Measurements from ENCODE around the gene LEMD3.

Gene LEMD3

GRCh38 chr12:65122703-65123102, 46.7 kb upstream of the LEMD3 start:
- H2AFZ ChIP-seq (ENCODE audit: low read length), result no peak overlapping the region
- no peaks in the 10 kb centered on the region for H3K4me1 ChIP-seq (ENCODE audit: insufficient read depth, low read length, poor library complexity, severe bottlenecking)
- H4K20me1 ChIP-seq (ENCODE audit: insufficient read depth, low read length, poor library complexity, severe bottlenecking), result no peaks in the 10 kb centered on the region
- peak overlapping the region; percentile 39 for H3K4me2 ChIP-seq (ENCODE audit: low read depth, low read length, poor library complexity, severe bottlenecking)
- no peaks in the 10 kb centered on the region for H3K9me3 ChIP-seq (ENCODE audit: insufficient read depth, low read depth, low read length)
- no peaks in the 10 kb centered on the region for H3K36me3 ChIP-seq (ENCODE audit: insufficient read depth, low read length)
- no peaks in the 10 kb centered on the region for H3K27me3 ChIP-seq (ENCODE audit: insufficient read depth, low read length, poor library complexity, severe bottlenecking)
- H3K9me2 ChIP-seq (replicated peaks; ENCODE audit: low read depth, low read length), result no peaks in the 10 kb centered on the region
- H3K79me2 ChIP-seq (ENCODE audit: insufficient read depth, low read length), result no peaks in the 10 kb centered on the region
- H3F3A ChIP-seq (ENCODE audit: low read depth), result no peaks in the 10 kb centered on the region
- no peak for TF ChIP-seq EZH2phosphoT487 (IDR thresholded peaks at IDR 0.05; ENCODE audit: borderline replicate concordance)
- TF ChIP-seq CTCF (conservative IDR thresholded peaks at IDR 0.05; ENCODE audit: low read length), result no peak
- no peak overlapping the region for H3K4me3 ChIP-seq (ENCODE audit: low read length, poor library complexity, severe bottlenecking)
- H3K9ac ChIP-seq (ENCODE audit: low read depth, low read length, poor library complexity, severe bottlenecking), result no peak overlapping the region

- peak overlapping the region; percentile 39 for H3K4me2 ChIP-seq (ENCODE audit: low read depth, low read length, poor library complexity, severe bottlenecking)
- no peaks in the 10 kb centered on the region for H3K36me3 ChIP-seq (ENCODE audit: insufficient read depth, low read length)
- no peak overlapping the region for H3K4me3 ChIP-seq (ENCODE audit: low read length, poor library complexity, severe bottlenecking)
- no peak overlapping the region for H2AFZ ChIP-seq (ENCODE audit: low read length)
- no peaks in the 10 kb centered on the region for H3K79me2 ChIP-seq (ENCODE audit: insufficient read depth, low read length)
- no peaks in the 10 kb centered on the region for H3K9me2 ChIP-seq (replicated peaks; ENCODE audit: low read depth, low read length)
- H3K9ac ChIP-seq (ENCODE audit: low read depth, low read length, poor library complexity, severe bottlenecking), result no peak overlapping the region
- TF ChIP-seq EZH2phosphoT487 (IDR thresholded peaks at IDR 0.05; ENCODE audit: borderline replicate concordance), result no peak
- TF ChIP-seq CTCF (conservative IDR thresholded peaks at IDR 0.05; ENCODE audit: low read length), result peak; percentile 82
- H4K20me1 ChIP-seq (ENCODE audit: insufficient read depth, low read length, poor library complexity, severe bottlenecking), result no peaks in the 10 kb centered on the region
- H3K9me3 ChIP-seq (ENCODE audit: insufficient read depth, low read depth, low read length), result no peaks in the 10 kb centered on the region
- H3K27me3 ChIP-seq (ENCODE audit: insufficient read depth, low read length, poor library complexity, severe bottlenecking), result no peaks in the 10 kb centered on the region
- no peaks in the 10 kb centered on the region for H3K4me1 ChIP-seq (ENCODE audit: insufficient read depth, low read length, poor library complexity, severe bottlenecking)
- H3F3A ChIP-seq (ENCODE audit: low read depth), result no peaks in the 10 kb centered on the region
Measured at GRCh38 chr12:65123435-65124063, 45.8 kb upstream of the LEMD3 start.

GRCh38 chr12:65125247-65125646, 44.1 kb upstream of the LEMD3 start:
- Histone ChIP-seq H3K4me2 (ENCODE audit: low read depth, low read length, poor library complexity, severe bottlenecking) (no peak overlapping the region), H3F3A (ENCODE audit: low read depth) (no peaks in the 10 kb centered on the region), H3K9me2 (replicated peaks; ENCODE audit: low read depth, low read length) (no peaks in the 10 kb centered on the region), H2AFZ (ENCODE audit: low read length) (no peak overlapping the region), H3K9me3 (ENCODE audit: insufficient read depth, low read depth, low read length) (no peaks in the 10 kb centered on the region), H3K9ac (ENCODE audit: low read depth, low read length, poor library complexity, severe bottlenecking) (no peak overlapping the region), H4K20me1 (ENCODE audit: insufficient read depth, low read length, poor library complexity, severe bottlenecking) (no peaks in the 10 kb centered on the region), H3K4me3 (ENCODE audit: low read length, poor library complexity, severe bottlenecking) (no peak overlapping the region), H3K4me1 (ENCODE audit: insufficient read depth, low read length, poor library complexity, severe bottlenecking) (no peaks in the 10 kb centered on the region), H3K36me3 (ENCODE audit: insufficient read depth, low read length) (no peaks in the 10 kb centered on the region), H3K79me2 (ENCODE audit: insufficient read depth, low read length) (no peaks in the 10 kb centered on the region), H3K27me3 (ENCODE audit: insufficient read depth, low read length, poor library complexity, severe bottlenecking) (no peaks in the 10 kb centered on the region)
- TF ChIP-seq CTCF (conservative IDR thresholded peaks at IDR 0.05; ENCODE audit: low read length), result no peak
- no peak for TF ChIP-seq EZH2phosphoT487 (IDR thresholded peaks at IDR 0.05; ENCODE audit: borderline replicate concordance)
